Cortex of kidney (tissue), 1 donor: Measurements from ENCODE around the gene ADARB2.

Experiments used
- DNase-seq: peaks from one replicate; lab custom pipeline; 2025; lab: John Stamatoyannopoulos, UW

The ADARB2 gene

DNA sequence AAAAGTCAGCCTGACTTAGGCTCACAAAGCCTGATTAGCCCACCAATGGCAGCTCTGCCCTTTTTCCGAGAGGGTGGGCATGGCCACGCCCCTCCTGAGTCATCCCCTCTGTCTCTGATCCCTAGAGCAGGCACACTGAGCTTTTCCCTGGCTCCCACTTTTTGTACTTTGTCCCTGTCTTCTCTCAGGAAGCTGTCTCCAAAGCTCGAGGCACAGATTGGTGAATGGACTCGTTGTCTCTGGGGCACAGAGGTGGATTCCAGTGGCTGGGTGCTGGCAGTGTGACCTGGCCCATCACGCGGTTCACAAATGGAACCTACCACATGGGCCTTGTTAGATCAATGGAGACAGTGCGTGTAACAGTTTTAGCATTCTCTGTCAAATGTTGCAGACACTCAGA lies 367.7 kb downstream of the ADARB2 start:
- no peak for DNase-seq

DNA sequence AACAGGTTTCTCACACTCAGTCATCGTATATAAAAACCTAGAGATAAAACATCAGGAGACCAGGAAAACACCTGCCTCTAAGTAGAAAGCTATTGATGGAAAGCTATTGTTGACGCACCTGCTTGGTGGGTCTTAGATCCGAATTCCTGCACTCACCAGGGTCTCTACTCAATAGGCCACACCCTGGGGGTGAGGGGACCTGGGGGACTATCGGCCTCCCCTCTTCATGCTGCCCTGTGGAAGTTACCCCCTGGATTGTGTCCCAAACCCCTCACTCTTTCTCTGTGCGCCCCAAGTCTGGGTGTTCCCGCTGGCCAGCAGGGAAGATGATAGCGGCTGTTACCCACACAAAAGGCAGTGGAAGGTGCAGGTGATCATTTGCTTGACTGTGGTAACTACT lies 368.1 kb downstream of the ADARB2 start:
- no peak for DNase-seq

DNA sequence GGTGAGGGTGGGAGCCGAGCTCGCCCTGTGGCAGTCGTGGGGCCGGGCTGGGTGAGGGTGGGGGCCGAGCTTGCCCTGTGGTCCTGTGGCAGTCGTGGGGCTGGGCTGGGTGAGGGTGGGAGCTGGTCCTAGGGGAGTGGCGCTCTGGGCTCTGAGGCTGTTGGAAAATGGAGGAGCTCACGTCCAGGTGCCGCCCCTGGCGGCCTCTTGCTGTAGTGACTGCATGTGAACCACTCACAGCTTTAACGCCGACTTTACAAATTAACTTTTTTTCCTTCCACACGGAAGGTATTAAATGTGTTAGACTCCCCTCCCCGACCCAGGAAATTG lies 368.5 kb downstream of the ADARB2 start:
- DNase-seq = no peak

DNA sequence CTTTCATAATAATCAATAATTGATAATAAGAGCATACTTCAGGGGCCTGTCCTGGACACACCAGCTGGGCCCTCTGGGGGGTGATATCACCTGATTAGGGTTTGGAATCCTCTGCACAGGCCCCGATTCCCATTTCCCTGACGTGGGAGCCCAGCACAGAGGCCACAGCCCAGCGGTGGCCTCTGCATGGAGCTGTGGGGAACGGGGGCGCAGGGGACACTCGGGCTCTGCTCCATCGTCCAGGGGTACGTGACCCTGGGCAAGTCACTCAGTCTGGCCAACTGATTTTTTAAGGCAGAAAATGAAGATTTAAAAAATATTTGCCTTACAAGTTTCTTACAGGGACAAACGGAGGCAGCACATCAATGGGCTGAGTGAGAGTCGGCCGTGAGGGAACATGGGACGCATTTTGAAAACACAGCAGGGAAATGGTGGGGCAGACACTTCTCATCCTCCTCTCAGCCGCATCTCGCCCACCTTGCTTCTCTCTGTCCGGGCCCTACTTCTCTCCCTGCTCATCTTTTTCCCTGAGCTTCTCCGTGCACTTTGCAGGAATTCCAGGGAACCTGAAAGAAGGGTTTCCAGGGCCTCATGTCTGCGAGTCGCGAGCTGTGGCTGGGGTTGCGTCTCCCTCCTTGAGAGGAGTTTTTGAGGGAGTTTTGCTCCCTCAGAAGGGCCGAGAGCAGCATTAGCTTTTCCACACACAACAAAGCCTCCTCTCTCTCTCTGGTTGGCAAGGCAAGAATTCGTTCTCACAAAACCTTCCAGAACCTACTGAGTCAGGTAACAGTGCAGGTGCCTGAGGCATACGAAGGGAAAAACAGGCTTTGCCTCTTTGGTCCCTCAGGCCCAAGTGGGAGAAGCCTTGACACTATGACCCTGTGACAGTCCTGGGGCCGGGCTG lies 369.1 kb downstream of the ADARB2 start:
- DNase-seq = no peak

DNA sequence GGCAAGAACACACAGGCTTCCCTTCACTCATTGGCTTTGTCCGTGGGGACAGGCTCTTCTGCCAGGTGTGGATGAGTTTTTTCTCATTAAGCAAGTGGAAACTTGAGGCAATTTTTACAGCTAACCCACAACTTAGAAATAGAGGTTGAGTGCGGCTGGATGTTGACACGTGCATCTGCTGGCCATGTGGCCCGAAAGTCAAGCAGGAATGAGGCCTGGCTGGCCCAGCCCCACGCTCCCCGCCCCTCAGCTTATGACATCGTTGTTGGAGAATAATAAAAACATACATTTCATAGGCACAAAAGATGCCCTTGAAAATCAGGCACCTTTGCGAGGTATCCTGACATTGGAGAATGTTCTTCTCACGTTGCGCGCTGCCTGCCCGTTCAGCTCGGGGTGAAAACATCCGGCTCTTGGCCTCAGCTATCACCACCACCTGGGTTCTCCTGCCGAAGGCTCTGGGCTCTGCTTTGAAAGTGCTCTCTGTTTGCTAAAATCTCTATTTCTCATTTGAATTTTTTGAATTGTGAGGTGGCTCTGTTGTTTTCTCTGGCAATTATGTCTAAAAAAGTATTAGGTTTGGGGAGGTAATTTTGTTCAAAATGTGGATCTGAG lies 370.4 kb downstream of the ADARB2 start:
- DNase-seq = no peak

DNA sequence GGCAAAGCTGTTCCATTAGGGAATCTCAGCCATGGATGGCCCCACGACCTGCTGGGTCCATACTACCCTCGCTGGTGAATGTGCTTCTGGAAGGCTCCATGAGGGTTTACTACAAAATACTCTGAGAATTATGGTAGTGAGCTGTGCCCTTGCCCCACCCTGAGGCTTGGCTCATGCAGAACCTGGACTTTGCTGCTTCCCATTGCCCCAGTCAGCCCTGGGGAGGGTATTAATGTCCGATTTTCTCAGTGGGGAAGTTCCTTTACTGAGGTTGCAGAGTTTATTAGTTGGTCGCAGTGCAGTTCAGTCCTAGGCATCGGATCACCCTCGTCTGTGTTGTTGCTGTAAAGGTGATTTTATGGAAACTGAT lies 371.0 kb downstream of the ADARB2 start:
- no peak for DNase-seq

DNA sequence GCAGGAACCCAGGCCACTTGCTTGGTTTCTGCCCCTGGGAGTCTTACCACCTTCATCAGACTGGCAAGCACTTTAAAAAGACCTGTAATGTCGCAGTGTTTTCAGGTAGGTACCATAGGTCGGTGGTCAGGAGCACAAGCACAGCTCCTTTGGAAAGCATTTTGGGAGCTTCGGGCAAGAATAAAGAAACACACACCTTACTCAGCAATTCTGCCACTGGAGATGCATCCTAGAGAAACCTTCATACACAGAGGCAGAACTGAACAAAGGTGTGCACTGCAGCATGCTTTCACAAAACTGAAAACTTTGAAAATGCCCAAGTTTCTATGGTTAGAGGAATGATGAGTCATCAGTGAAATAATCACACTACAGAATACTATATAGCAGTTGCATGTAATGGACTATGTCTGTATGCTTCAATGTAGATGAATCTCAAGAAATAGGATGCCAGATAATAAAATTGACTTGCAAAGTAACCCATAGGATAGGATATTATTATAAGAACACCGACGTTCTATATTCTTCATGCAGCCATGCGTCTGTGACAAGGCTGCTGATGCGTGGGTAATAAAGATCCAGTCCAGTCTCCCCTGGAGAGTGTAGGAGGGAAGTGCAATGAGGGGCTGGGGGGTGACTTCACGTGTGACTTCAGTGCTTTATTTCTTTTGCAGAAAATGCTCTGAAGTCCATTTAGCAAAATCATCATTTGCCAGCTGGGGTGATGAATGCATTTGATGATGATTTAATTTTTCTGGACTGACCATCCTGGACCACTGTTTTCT lies 371.6 kb downstream of the ADARB2 start:
- no peak for DNase-seq

DNA sequence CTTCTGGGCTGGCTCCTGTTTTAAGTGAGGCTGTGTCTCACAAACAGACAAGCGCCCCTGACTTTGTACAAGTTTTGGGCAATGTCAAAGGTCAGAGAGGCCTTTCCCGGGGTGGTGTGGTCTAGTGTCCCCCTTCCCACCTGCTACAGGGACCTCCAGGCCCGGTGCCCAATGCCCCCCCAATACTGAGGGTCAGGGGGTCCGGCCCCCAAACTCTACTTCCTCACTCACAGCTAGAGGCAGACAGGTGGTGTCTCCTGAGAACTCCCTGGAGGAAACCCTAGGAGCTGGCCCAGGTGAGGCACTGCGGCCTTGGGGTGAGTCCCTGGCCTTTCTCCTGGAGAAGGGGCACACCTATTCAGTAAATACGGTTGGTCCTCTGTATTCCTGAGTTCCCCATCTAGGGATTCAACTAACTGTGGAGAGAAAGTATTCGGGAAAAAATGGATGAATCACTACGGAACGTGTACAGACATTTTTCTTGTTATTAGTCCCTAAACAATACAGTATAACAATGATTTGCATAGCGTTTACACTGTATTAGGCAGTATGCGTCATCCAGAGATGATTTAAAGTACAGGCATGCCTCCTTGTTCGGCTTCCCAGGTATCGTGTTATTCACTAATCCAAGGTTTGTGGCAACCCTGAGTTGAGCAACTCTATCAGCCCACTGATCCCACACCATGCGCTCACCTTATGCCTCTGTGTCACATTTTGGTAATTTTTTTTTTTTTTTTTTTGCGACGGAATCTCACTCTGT lies 373.0 kb downstream of the ADARB2 start:
- no peak for DNase-seq

DNA sequence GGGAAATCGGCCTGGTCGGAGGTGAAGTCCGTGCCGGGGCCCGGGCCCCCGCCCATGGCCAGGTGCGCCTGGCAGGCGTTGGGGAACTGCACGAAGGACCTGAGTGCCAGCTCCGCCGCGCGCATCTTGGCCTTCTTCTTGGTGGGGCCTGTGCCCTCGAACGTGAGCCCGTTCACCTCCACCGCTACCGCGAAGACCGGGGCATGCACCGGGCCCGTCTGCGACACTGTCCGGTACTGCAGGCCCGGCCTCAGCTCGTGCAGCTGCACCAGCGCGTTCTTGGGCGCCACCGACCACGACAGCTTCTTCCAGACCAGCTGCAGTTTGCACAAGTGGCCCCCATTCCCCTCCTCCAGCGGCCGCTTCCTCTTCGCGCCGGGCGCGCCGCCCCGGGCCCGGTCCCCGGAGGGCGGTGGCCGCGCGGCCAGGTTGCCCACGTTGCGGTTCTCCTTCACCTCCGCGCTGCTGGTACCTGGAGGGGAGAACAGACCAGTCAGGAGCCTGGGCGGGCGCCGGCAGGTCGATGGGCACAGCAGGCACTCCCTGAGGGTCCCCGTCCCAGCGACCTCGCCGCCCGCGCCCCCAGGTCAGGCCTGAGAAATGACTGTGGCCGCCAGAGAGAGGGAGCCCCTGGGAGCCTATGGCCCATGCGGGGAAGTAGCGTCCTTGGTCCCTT lies 373.7 kb downstream of the ADARB2 start:
- DNase-seq = no peak

DNA sequence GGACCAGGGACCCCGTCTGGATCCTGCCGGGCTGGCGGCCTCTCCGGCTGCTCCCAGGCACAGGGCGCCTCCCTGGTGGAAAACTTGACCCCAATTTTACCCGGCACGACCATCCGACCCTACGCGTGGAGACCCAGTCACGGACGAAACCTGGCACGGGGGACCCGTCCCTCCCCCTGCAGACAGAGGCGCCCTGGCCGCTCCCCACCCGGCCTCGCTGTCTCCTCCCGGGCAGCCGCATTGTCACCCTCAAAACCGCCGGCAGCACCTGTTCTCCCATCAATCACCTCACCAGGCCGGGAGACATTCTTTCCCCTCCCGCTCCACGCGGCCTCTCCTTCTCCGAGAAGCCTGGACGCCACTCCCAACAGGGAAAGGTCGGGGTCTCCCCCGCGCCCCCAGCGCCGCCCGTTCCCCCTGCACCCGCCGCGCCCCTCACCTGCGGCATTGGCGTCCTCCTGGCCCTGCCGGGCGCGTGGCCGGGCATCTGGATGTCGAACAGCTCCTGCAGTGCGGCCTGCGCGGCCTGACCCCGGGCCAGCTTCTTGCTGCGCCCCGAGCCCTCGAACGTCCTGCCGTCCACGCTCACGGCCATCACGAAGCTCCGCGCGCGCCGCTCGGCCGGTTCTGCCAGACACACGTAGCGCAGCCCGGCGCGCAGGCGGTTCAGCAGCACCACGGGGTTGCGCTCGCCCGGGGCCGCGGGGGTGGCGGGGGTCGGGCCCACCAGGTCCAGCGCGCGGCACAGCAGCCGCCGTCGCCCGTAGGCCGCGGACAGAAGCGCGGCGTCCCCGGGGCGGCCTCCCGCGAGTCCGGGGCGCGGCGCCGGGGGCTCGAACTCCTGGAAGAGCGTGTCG lies 374.5 kb downstream of the ADARB2 start:
- DNase-seq = no peak

DNA sequence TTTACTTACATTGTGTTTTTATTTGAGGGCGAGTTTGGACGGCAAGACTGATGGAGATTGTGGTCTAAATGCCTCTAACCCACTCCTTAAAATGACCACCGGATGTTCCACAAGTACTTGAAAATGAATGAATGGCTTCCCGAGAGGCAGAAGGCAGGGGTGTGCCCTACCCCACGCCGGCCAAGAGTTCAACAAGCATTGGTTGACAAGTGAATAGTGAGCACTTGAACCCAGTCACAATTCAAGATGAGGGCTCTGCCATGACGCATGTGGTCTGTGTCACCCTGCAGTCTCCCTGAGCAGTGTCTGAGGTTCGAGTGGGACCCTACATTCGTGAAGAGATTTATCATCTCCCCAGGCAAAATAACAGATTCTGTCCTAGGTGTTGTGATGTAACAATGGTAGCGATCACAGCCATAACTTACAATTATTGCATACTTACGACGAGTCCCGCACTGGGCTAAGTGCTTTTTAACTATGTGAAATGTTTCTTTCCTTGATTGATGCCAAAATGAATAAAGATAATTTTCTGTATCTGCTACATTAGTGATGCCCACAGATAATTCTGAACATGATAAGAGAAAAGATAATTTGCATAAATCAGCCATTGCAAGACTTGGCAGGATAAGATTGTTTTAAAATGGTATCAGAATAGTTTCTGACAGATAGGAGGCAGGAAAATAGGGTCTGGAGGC lies 375.8 kb downstream of the ADARB2 start:
- no peak for DNase-seq

DNA sequence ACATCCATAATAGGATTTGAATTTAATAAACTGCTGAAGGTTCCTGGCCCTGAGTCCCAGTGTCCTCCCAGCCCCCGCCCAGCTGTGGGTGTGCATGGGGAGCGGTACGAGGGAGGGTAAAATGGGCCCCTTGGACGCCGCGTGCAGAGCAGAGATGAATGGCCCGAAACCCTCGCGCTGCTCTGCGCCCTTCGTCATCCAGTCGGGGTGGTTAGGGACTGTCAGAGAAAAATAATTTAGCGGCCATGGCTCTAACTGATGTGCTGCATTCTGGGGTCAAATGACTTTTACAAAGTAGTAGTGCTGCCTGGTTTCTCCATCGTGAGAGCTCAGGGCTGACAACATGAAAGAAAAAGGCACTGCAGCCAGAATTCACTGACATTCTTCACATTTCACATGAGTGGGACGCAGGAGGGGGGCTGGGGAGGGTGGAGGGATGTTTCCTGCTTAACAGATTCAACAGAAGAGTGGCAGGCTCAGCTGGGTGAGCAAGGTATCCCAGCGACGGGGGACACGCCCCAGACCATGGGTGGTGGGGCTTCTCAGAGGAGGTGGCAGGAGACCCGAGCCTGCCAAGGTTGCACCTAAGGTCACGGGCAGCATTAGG lies 376.7 kb downstream of the ADARB2 start:
- DNase-seq = no peak

DNA sequence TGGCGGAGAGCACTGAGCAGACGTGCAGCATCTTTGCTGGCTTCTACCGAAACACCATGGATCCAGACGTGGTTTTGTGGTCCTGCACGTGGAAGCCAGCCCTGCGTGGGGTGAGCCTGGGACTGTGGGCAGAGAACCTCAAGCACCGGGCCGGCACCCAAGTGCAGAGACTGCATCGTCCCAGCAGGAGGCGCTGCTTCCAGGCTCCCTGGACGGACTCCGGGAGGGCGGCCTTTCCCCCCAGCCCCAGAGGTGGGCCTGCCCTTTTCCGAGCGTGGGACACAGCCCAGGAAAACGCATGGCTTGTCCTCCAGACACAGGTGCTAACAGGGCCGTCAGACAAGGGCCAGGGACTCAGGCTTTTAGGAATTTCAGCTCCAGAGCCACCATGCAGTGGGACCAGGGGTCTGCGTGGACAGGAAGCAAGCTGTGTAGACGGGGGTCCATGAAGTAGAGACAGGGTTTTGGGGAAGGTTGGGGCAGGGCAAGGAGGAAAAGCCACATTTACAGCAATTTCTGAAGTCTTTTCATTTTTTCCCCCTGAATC lies 377.2 kb downstream of the ADARB2 start:
- DNase-seq = no peak

DNA sequence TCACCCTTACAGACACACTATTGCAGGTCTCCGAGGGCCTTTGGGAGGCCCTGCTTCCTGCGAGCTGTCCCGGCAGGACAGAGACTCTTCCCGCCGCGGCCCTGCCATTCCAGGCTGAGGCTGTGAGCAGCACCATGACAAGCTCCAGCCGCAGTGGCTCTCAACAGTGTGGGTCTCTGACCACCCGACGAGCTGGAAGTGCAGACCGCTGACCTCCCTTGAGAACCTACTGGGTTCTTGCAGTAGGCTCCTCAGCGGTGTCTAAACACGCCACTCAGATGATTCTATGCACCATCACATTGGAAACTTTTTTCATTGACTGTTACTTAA lies 377.7 kb downstream of the ADARB2 start:
- DNase-seq = no peak

DNA sequence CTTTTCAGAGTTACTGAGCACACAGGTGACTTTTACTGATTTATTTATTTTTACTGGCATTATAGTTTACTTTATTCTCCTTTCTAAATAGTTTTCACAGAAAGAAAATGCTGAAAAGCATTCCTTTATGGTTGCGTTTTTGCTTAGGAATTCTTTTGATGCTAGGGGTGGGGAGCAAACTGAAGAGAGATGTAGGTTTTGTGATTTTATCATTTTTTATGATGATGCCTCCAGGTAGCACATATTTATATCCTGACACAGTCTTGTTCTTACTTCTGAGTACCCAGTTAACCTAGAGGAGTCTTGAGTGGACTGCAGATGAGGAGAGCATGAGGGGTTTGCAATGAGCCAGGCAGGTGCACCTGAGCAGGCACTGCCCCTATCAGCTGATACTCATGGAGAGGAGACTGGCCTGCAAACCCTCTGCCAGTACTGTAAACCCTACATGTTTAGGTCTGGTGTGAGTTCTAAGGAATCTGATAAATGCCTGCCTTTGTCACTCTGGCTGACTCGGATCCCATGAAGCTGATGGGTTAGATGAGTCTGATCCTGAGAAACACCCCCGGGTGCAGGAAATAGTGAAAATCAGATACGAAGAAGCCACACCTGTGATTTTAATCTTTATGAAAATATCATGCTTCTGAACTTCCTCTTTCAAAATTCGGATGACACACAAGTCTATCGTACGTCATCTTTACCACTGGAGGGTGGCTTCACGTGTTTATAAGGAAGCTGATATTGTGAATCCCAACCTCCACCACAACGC lies 378.3 kb downstream of the ADARB2 start:
- no peak for DNase-seq

DNA sequence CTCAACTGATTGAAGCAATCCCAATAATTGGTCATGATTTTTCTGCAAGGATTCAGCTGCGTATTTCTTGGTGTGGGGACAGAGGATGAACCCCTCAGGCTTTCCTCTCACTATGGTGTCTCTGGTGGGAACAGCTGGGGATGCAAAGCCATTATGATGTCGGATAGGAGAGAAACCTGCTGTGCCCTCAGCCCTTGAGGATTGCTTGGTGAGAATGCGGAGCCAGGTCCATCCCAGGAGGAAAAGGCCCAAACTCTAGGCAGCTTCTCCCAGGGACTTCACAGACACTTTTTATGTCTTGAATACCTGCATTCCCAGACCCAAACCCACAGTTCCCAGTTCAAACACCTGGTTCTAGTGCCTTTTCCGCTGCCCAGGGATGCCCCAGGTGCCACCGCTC lies 379.2 kb downstream of the ADARB2 start:
- DNase-seq = no peak

DNA sequence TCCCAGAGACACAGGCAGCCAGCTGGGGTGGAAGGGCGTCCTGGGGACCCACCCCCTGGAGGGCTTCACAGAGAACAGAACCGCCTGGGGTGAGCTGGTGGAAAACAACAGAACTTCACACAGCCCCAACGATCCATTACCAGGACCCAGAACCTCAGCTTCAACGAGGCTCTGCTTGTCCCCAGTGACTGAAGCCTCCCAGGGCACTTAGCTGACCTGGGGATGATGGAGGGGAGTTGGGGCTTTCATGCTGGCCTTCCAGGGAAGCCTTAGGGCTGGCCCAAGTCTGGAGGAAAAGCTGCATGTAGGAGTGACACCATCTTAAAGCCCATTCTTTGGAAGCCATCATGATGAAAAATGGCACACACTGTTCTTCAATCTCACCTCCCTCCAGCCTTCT lies 381.0 kb downstream of the ADARB2 start:
- no peak for DNase-seq

DNA sequence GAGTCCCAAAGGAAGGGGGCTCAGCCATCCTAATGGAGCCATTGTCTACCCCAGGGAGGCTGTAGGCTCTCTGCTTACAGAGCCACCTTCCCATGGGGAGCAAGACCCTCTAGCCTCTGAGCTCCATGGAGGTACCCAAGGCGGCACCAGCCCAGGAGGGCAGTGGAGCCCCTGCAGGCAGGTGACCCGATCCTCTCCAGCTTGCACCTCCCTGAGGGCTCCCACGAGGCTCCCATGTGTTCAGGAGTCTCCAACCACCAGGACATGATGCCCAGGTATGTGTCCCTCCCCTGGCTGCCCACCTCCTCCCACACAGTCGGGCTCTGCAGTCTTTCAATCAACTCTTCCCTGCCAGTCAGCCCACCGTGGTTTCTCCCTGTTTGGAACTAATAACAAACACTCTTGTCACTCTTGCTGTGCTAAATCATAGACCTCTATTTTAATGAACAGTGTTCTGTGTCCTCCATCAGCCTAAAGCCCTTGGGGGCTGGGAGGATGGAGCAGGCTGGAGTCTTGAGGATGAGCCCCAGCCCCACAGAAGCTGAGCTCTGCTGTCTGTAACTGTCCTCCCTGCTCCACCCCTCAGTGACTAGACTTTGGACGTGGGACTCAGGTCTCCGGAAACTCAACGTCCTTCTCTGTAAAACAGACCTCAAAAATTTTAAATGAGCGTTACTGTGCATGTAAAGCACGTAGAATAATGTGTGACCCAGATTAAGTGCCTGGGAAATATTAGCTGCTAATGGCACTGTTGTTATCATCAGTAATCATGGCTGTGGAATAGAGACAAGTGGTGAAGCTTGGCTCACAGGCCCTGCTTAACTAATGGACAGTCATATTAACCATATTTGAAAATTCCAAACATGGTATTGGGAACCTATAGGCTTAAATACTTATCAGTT lies 382.3 kb downstream of the ADARB2 start:
- no peak for DNase-seq
